DOHH2 (cell line): ENCODE measurements around the gene ARID5A.
A peak's percentile ranks its signal among the peaks of the same experiment; 100 is the strongest.

Source experiments
- H3F3A ChIP-seq: fragments of 200-600 bp; sonication (generic), shearing (Covaris generic); 2 replicates; pipeline ENCODE4 v1.6.0; 2016; ENCODE audit warnings: antibody characterized with exemption, mild to moderate bottlenecking; ENCODE audit not compliant: control insufficient read depth, insufficient read depth
- H3K27ac ChIP-seq: fragments of 200-600 bp; sonication (generic); 2 replicates; pipeline ENCODE4 v1.5.1; 2014; ENCODE audit warnings: low read depth, mild to moderate bottlenecking, low read length, moderate library complexity
- H3K27me3 ChIP-seq: fragments of 200-600 bp; sonication (generic); 2 replicates; pipeline ENCODE4 v1.6.1; 2014; ENCODE audit warnings: mild to moderate bottlenecking, low read length, mixed read lengths; ENCODE audit not compliant: control insufficient read depth
- H3K36me3 ChIP-seq: fragments of 200-600 bp; sonication (generic); 2 replicates; pipeline ENCODE4 v1.6.1; 2014; ENCODE audit warnings: mild to moderate bottlenecking, low read length, moderate library complexity, mixed read lengths; ENCODE audit not compliant: control insufficient read depth
- H3K4me1 ChIP-seq: fragments of 200-600 bp; sonication (generic); 2 replicates; pipeline ENCODE4 v1.6.1; 2014; ENCODE audit warnings: mild to moderate bottlenecking, low read length, mixed read lengths; ENCODE audit not compliant: control insufficient read depth
- H3K4me2 ChIP-seq: fragments of 200-600 bp; sonication (generic); 2 replicates; pipeline ENCODE4 v1.6.0; 2014; ENCODE audit warnings: mild to moderate bottlenecking, low read length, moderate library complexity
- H3K4me3 ChIP-seq: fragments of 200-600 bp; sonication (generic); 2 replicates; pipeline ENCODE4 v1.5.1; 2014; ENCODE audit warnings: mild to moderate bottlenecking, low read length, mixed read lengths
- H3K79me2 ChIP-seq: fragments of 200-600 bp; sonication (generic); 2 replicates; pipeline ENCODE4 v1.6.1; 2014; ENCODE audit warnings: mild to moderate bottlenecking, low read length, mixed read lengths; ENCODE audit not compliant: control insufficient read depth
- H3K9me2 ChIP-seq: fragments of 200-600 bp; sonication (generic); replicated peaks from 2 replicates; pipeline ENCODE4 v1.6.1; 2014; ENCODE audit warnings: mild to moderate bottlenecking, low read length, mixed read lengths; ENCODE audit not compliant: control insufficient read depth
- H3K9me3 ChIP-seq: fragments of 200-600 bp; sonication (generic); 2 replicates; pipeline ENCODE4 v1.6.1; 2014; ENCODE audit warnings: antibody characterized with exemption, low read length, mixed read lengths; ENCODE audit not compliant: control insufficient read depth, insufficient read depth
- H4K20me1 ChIP-seq: fragments of 200-600 bp; sonication (generic); 2 replicates; pipeline ENCODE4 v1.6.0; 2014; ENCODE audit warnings: low read depth, mild to moderate bottlenecking, antibody characterized with exemption, low read length, moderate library complexity; ENCODE audit not compliant: control insufficient read depth, insufficient read depth
- EZH2phosphoT487 ChIP-seq: fragments of 200-600 bp; sonication (generic); IDR thresholded peaks from 2 replicates; pipeline ENCODE4 v1.6.1; 2017; ENCODE audit warnings: borderline replicate concordance, mild to moderate bottlenecking, antibody characterized with exemption, low read length, moderate library complexity, mixed read lengths
- TF ChIP-seq, protein P1 (sequence below): fragments of 200-600 bp; sonication (generic); IDR thresholded peaks from one replicate; pipeline ENCODE4 v1.5.1; 2014; ENCODE audit warnings: antibody characterized with exemption, mild to moderate bottlenecking, low read depth, low read length; ENCODE audit not compliant: poor library complexity, severe bottlenecking

ARID5A gene

DNA sequence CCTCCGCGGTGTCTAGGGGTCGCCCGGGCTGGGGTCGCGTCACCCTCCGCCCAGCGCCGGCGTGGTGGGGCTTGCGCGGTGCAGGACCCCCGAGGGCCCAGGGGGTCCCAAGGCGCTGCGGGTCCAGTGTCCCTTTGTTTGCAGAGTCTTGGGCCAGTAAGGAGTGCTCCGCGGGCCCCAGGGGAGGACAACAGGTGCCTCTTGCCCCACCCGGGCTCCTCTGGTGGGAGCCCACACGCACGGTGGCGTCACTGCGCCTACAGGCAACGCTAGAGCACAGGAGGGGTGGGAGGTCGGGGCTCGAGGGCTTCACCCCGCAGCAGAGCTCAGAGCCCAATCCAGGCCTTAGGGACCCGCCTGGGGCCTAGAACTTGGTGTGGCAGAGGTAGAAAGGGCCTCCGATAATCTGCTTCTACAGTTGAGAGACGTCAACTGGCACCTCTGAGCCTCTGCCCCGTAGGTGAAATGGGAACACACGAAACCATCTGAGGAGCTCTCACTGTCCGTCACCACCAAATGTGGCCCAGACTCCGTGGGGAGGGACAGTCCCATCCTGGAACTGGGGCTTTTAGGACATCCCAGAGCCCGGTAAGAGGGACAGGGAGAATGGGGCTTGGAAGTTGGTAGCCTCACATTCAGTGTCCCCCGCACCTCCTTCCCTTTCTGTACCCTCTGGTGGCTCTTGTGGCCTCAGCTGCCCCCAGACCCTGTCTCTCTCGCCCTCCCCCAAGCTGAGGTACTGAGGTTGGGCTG lies 1.4 kb downstream of the ARID5A start:
- H3K4me1 ChIP-seq = peaks cover 17% of the 10 kb centered on the region
- TF ChIP-seq EZH2phosphoT487 = no peak
- TF ChIP-seq, protein P1, sequence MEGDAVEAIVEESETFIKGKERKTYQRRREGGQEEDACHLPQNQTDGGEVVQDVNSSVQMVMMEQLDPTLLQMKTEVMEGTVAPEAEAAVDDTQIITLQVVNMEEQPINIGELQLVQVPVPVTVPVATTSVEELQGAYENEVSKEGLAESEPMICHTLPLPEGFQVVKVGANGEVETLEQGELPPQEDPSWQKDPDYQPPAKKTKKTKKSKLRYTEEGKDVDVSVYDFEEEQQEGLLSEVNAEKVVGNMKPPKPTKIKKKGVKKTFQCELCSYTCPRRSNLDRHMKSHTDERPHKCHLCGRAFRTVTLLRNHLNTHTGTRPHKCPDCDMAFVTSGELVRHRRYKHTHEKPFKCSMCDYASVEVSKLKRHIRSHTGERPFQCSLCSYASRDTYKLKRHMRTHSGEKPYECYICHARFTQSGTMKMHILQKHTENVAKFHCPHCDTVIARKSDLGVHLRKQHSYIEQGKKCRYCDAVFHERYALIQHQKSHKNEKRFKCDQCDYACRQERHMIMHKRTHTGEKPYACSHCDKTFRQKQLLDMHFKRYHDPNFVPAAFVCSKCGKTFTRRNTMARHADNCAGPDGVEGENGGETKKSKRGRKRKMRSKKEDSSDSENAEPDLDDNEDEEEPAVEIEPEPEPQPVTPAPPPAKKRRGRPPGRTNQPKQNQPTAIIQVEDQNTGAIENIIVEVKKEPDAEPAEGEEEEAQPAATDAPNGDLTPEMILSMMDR = no peak
- H3K4me2 ChIP-seq = peak overlapping the region; percentile 83
- H3K27me3 ChIP-seq = peaks cover 54% of the 10 kb centered on the region
- H3K36me3 ChIP-seq = no peaks in the 10 kb centered on the region
- H4K20me1 ChIP-seq = peaks cover 10% of the 10 kb centered on the region
- H3K4me3 ChIP-seq = peak overlapping the region; percentile 77
- H3K9me2 ChIP-seq = no peaks in the 10 kb centered on the region
- no peaks in the 10 kb centered on the region for H3K79me2 ChIP-seq
- no peaks in the 10 kb centered on the region for H3K9me3 ChIP-seq
- no peaks in the 10 kb centered on the region for H3F3A ChIP-seq
- H3K27ac ChIP-seq = no peak overlapping the region

DNA sequence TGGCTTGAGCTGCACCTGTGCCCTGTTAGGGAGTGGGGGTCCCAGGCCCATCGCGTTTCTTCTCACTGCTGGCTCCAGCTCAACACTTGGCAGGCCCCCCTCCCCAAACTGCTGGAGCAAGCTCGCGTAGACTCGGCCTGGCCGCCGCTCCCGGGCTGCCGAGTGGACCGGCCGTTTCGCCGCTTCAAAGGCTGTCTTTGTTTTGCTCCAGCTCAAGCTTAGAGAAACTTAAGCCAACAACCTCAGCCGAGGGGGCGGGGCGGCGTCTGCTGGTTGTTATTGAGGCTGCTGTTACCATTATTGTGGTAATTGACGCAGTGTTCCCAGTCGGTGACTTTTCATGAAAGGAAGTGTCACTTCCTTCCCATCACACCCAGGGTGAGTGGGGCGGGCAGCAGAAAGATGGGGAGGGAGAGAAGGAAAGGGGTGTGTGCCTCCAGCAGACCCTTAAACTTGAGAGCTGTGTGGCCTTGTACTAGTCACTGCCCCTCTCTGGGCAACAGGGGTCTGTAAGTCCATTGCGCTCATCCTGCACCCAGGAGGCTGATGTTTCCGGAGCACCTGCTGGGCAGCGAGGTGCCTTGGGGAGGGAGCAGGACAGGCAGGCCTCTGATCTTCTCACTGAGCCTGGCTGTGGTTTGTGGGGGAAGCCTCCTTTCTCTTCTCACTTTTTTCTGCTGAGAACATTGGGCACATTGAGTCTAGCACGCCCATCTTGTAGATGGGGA lies 2.1 kb downstream of the ARID5A start:
- H3F3A ChIP-seq = no peaks in the 10 kb centered on the region
- H3K36me3 ChIP-seq = no peaks in the 10 kb centered on the region
- no peak for TF ChIP-seq EZH2phosphoT487
- TF ChIP-seq, protein P1 = no peak
- H3K27me3 ChIP-seq = peaks cover 46% of the 10 kb centered on the region
- no peak overlapping the region for H3K4me3 ChIP-seq
- H3K79me2 ChIP-seq = no peaks in the 10 kb centered on the region
- no peaks in the 10 kb centered on the region for H3K9me2 ChIP-seq
- H3K27ac ChIP-seq = no peak overlapping the region
- no peaks in the 10 kb centered on the region for H3K9me3 ChIP-seq
- peaks cover 10% of the 10 kb centered on the region for H4K20me1 ChIP-seq
- H3K4me2 ChIP-seq = peak overlapping the region; percentile 83; the same call in 1 of the 2 replicates
- peaks cover 17% of the 10 kb centered on the region for H3K4me1 ChIP-seq

DNA sequence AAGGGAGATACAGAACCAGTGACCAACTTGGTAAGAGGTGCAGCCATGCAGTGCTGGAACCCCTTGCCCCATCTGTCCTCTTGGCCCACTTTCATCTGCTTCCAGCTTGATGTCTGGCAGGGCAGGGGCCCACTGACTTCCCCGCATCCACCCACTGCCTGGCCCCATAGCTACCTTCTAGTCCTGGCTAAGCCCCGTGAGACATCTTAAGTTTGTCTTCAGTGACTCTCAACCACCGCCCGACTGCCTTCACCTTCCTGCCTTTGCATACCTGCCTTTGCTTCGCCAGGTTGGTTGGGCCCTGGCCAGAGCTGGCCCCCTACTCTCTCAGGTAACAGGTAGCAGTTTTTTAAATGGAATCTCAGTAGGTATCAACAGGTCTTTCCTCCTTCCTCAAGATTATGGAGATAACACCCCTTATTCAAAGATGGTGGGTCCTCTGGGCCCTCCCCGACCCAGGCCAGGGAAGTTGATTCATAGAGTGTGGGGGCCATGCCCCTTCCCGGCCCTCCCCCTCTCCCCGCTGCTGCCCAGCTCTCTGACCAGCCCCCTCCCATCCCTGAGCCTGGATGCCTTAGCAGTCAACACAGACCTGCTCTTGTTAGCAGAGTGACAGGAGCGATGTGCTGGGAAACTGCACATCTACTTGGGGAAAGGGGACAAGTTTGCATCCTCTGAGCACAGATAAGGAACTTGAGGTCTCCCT lies 2.8 kb downstream of the ARID5A start:
- no peak overlapping the region for H3K27ac ChIP-seq
- peaks cover 39% of the 10 kb centered on the region for H3K27me3 ChIP-seq
- peaks cover 17% of the 10 kb centered on the region for H3K4me1 ChIP-seq
- H3K79me2 ChIP-seq = no peaks in the 10 kb centered on the region
- no peaks in the 10 kb centered on the region for H3K36me3 ChIP-seq
- H3K9me3 ChIP-seq = no peaks in the 10 kb centered on the region
- H3K9me2 ChIP-seq = no peaks in the 10 kb centered on the region
- H3K4me2 ChIP-seq = no peak overlapping the region
- H3K4me3 ChIP-seq = no peak overlapping the region
- TF ChIP-seq, protein P1 = no peak
- TF ChIP-seq EZH2phosphoT487 = no peak
- H4K20me1 ChIP-seq = peaks cover 10% of the 10 kb centered on the region
- H3F3A ChIP-seq = no peaks in the 10 kb centered on the region
